Stimulated activated CD8-positive, alpha-beta memory T cell treated with anti-CD3 and anti-CD28 coated beads, Interleukin-2, amount 100 ng/mL, for 1 hour (primary cell): Measurements from ENCODE around the gene MYBPC2.
"Not testable (repeated sequence)": the region's sequence is repeated elsewhere in the genome, so short reads cannot be mapped to it uniquely, and the experiment has no call there.

Experiments
- DNase-seq, 2 donors: peaks; one replicate each; pipeline ENCODE4 v3.0.0-alpha.2; 2020; ENCODE audit warnings: low read depth in 2 of 2

Gene MYBPC2

GRCh38 chr19:50459067-50459456 is 26.4 kb downstream of the MYBPC2 start:
- no peak for DNase-seq

GRCh38 chr19:50459638-50460037 is 26.9 kb downstream of the MYBPC2 start:
- DNase-seq, result no peak

- no peak for DNase-seq
Measured at GRCh38 chr19:50460161-50460765, 27.6 kb downstream of the MYBPC2 start.

GRCh38 chr19:50461066-50461875 is 28.6 kb downstream of the MYBPC2 start:
- DNase-seq, result peak; percentile 8 to 33

DNA sequence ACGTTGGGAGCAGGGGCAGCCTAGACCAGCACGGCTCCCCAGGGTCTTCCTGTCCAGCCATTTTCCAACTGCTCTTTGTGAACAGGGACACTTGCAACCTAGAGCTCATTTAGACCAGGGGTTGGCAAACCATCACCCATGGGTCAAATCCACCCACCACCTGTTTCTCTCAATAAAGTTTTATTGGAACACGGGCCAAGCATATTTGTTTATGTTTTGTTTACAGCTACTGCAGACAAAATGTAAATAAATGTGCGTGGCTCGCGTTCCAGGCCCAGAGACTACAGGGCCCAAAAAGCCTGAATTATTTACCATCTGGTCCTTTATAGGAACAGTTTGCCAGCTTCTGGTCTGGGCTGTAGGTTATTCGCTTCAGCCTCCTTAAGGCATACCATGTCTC is 30.3 kb downstream of the MYBPC2 start:
- DNase-seq, result no peak

DNA sequence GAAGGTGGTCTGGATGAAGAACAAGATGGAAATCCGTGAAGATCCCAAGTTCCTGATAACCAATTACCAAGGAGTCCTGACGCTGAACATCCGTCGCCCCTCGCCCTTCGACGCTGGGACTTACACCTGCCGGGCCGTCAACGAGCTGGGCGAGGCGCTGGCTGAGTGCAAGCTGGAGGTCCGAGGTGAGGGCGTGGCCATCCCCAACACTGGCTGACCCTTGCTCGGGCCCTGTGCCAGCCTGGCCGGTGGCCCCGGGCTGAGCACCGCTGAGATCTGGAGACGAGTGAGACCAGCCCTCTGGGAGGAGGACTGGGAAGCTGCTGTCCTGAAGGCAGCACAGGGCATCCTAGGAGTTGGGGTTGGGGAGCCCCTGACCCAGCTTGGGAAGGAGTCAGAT is 31.7 kb downstream of the MYBPC2 start:
- no peak for DNase-seq

GRCh38 chr19:50465000-50465399 is 32.3 kb downstream of the MYBPC2 start:
- no peak for DNase-seq

GRCh38 chr19:50465986-50466705 is 33.5 kb downstream of the MYBPC2 start:
- no peak for DNase-seq

DNA sequence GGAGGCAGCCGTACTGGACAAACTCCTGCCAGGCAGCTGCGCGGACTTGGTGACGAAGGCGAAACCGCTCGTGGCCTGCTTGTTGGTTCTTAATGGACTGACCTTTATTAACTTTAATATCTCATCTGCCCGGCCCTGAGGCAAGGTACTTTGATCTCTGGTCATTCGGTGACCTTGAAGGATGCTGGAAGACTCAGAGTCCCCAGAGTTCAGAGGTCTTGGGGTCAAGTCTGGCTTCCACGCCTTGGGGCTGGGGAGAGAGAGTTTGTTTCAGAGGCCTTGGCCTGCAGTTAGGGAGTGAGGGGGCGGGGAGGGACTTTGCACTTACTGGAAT is 34.0 kb downstream of the MYBPC2 start:
- no peak for DNase-seq

GRCh38 chr19:50467566-50467965 is 34.9 kb downstream of the MYBPC2 start:
- DNase-seq, result no peak

DNA sequence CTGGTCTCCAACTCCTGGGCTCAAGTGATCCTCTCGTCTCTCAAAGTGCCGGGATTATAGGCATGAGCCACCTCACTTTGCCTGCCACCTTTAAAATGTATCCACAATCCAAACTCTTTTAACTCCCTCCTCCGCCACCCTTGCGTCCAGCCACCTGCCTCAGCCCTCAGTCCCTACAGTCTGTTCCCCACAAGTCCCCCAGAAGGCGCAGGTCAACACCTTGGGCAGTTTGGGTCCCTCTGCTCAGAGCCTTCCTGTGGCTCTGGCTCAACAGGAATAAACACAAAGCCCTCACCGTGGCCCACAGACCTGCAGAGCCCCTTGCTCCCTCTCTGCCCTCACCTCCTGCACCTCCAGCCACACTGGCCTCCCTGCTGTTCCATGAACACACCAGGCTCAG is 36.1 kb downstream of the MYBPC2 start:
- no peak for DNase-seq

- DNase-seq, result not testable (repeated sequence)
Measured at GRCh38 chr19:50473336-50473735, 40.6 kb downstream of the MYBPC2 start.

DNA sequence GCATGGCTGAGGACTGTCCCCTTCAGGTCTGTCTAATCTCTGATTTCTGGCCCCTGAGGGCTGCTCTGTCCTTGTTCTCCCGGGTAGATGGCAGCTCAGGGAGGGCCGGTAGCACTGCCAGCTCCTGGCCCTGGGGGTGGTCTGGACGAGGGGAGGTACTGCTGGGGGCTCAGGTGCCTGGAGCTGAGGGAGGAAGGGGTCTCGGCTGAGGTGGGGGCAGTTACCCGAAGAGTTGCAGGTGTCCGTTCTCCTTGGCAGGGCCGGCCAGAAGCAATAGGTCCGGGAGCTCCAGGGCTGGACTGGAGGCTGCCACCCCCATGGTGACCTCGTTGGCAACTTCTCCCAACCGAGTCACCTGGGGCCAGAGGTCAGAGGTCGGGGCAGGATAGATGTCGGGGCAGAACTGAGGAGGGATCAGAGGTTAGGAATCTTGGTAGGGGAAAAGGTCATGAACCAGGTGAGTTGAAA is 42.4 kb downstream of the MYBPC2 start:
- DNase-seq, result no peak

GRCh38 chr19:50475736-50476223 is 43.1 kb downstream of the MYBPC2 start:
- no peak for DNase-seq

GRCh38 chr19:50476224-50476906 is 43.7 kb downstream of the MYBPC2 start, which contains the start of the genes EMC10 and GARIN5A:
EMC10 (plus strand) TSS chr19:50476507; CDS start chr19:50476545, 38 bp downstream.
GARIN5A (minus strand) TSS chr19:50476848; CDS start chr19:50476388, 460 bp downstream.
- peak; percentile 76 to 84 for DNase-seq

DNA sequence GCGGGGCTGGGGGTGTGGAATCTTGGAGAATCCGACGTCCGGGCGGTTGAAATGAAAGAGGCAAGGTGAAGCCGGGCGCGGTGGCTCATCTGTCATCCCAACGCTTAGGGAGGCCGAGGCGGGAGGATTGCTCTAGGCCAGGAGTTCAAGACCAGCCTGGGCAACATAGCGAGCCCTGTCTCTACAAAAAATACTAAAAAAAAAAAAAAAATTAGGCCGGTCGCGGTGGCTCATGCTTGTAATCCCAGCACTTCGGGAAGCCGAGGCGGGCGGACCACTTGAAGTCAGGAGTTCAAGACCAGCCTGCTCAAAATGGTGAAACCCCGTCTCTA is 44.2 kb downstream of the MYBPC2 start:
- DNase-seq, result no peak

- DNase-seq, result no peak
Measured at GRCh38 chr19:50477751-50478515, 45.2 kb downstream of the MYBPC2 start.

GRCh38 chr19:50478901-50479715 is 46.4 kb downstream of the MYBPC2 start:
- no peak for DNase-seq

- no peak for DNase-seq
Measured at GRCh38 chr19:50479761-50480251, 47.1 kb downstream of the MYBPC2 start.
